ENCODE measurements around the gene E2F1. TPM values are rescaled to one million over a fixed set of nuclear protein-coding genes. Genes with fewer than 3 reads are reported as not detected.

The E2F1 gene
- total RNA-seq, 2 donors from 2014 or later, result 26.9 to 33.7 TPM

DNA sequence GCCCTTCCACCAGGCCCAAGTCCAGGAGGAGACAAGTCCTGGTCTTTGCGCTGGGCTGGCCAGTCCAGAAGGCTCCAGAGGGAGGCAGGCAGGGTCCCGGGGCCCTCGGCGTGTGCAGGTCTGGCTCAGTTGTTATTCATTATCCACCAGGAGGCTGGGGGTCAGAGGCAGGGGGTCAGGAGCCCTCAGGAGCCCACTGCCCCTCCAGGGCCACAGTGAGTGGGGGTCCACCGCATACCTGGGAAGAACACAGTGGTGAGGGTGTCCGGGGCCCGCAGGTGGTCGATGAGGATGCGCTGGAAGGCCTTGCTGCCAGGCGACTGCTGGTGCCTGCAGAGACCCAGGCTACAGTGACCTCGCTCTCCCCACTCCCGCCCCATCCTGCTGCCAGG lies 28.5 kb downstream of the E2F1 start:
- H3K4me1 ChIP-seq (ENCODE audit: control insufficient read depth, insufficient read depth, low read length), result peaks cover 3% of the 10 kb centered on the region
- peaks cover 6% of the 10 kb centered on the region for H3K36me3 ChIP-seq (ENCODE audit: control insufficient read depth, insufficient read depth, low read length)
- WGBS, 2 experiments (ENCODE audit: insufficient coverage in 1 of 2, insufficient read length in 1 of 2), result 93 to 100% methylated on average over 3 to 12 of the region's 12 CpGs
- no peak overlapping the region for H3K27ac Mint-ChIP-seq
- H3K27me3 ChIP-seq (ENCODE audit: control insufficient read depth, insufficient read depth, low read length, poor library complexity, severe bottlenecking), result no peaks in the 10 kb centered on the region
- H3K4me3 ChIP-seq (ENCODE audit: low read length), result no peak overlapping the region
- peaks cover 16% of the 10 kb centered on the region for H3K4me1 Mint-ChIP-seq
- TF ChIP-seq, protein P1, sequence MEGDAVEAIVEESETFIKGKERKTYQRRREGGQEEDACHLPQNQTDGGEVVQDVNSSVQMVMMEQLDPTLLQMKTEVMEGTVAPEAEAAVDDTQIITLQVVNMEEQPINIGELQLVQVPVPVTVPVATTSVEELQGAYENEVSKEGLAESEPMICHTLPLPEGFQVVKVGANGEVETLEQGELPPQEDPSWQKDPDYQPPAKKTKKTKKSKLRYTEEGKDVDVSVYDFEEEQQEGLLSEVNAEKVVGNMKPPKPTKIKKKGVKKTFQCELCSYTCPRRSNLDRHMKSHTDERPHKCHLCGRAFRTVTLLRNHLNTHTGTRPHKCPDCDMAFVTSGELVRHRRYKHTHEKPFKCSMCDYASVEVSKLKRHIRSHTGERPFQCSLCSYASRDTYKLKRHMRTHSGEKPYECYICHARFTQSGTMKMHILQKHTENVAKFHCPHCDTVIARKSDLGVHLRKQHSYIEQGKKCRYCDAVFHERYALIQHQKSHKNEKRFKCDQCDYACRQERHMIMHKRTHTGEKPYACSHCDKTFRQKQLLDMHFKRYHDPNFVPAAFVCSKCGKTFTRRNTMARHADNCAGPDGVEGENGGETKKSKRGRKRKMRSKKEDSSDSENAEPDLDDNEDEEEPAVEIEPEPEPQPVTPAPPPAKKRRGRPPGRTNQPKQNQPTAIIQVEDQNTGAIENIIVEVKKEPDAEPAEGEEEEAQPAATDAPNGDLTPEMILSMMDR (conservative IDR thresholded peaks at IDR 0.05), result no peak
- peaks cover 14% of the 10 kb centered on the region for H3K36me3 Mint-ChIP-seq (ENCODE audit: low read depth)
- no peaks in the 10 kb centered on the region for H3K27me3 Mint-ChIP-seq (ENCODE audit: insufficient read depth)
- DNase-seq, result no peak
- H3K4me3 Mint-ChIP-seq, result no peak overlapping the region
- H3K27ac ChIP-seq (ENCODE audit: low read depth, low read length), result no peak overlapping the region
- H3K9me3 Mint-ChIP-seq, result no peaks in the 10 kb centered on the region
- no peaks in the 10 kb centered on the region for H3K9me3 ChIP-seq (ENCODE audit: control insufficient read depth, low read length)
- H3K9ac ChIP-seq (ENCODE audit: extremely low read depth, low read length, poor library complexity, severe bottlenecking), result no peak overlapping the region

DNA sequence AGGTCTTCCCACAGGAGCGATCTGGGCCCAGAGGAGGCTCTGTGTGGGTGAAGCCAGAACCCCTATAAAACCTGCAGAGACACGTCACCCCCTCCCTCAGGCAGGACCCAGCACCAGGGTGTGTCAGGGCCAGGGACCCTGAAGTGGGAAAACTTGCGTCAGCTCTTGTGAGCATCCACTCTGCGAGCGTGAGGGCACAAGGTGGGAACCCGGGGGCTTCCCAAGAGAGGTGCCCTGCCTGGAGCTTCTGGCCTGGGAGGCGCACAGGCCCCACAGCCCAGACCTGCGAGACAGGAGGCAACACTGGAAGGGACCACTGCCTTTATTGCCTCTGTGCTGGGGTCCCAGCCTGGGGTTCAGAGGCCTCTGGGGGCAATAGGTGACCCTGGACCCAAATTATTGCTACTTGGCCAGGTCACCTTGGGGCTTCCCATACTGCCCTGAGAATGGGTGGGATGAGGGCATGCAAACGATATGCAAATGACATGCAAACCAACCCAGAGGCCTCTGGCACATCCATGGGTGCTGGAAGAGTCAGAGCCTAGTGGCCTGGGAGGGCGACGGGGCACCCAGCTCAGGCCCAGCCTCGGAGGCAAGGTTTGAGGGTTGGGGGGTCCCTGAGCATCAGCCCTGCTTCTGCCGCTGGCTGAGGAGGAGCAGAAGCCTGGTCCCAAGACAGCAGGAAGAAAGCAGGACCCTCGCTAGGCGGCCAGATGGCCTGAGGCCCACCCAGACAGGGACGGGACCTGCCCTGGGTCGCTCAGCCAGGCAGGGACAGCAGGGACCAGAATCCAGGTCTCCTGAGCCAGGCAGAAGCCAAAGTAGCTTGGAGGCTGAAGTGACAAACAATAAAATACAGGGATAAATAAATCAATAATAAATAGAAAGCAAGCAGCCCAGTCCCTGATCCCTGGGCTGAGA lies 29.1 kb downstream of the E2F1 start:
- Histone ChIP-seq H3K27ac (ENCODE audit: low read depth, low read length) (no peak overlapping the region), H3K4me3 (ENCODE audit: low read length) (no peak overlapping the region), H3K9me3 (ENCODE audit: control insufficient read depth, low read length) (no peaks in the 10 kb centered on the region), H3K27me3 (ENCODE audit: control insufficient read depth, insufficient read depth, low read length, poor library complexity, severe bottlenecking) (no peaks in the 10 kb centered on the region), H3K9ac (ENCODE audit: extremely low read depth, low read length, poor library complexity, severe bottlenecking) (no peak overlapping the region), H3K4me1 (ENCODE audit: control insufficient read depth, insufficient read depth, low read length) (peaks cover 3% of the 10 kb centered on the region), H3K36me3 (ENCODE audit: control insufficient read depth, insufficient read depth, low read length) (peaks cover 6% of the 10 kb centered on the region)
- H3K27me3 Mint-ChIP-seq (ENCODE audit: insufficient read depth), result no peaks in the 10 kb centered on the region
- no peak for DNase-seq
- no peaks in the 10 kb centered on the region for H3K9me3 Mint-ChIP-seq
- peaks cover 14% of the 10 kb centered on the region for H3K4me1 Mint-ChIP-seq
- H3K36me3 Mint-ChIP-seq (ENCODE audit: low read depth), result peaks cover 14% of the 10 kb centered on the region
- TF ChIP-seq, protein P1 (conservative IDR thresholded peaks at IDR 0.05), result no peak
- H3K27ac Mint-ChIP-seq, result no peak overlapping the region
- WGBS, 2 experiments (ENCODE audit: insufficient coverage in 1 of 2, insufficient read length in 1 of 2), result 90 to 98% methylated on average over 7 to 17 of the region's 17 CpGs
- no peak overlapping the region for H3K4me3 Mint-ChIP-seq

DNA sequence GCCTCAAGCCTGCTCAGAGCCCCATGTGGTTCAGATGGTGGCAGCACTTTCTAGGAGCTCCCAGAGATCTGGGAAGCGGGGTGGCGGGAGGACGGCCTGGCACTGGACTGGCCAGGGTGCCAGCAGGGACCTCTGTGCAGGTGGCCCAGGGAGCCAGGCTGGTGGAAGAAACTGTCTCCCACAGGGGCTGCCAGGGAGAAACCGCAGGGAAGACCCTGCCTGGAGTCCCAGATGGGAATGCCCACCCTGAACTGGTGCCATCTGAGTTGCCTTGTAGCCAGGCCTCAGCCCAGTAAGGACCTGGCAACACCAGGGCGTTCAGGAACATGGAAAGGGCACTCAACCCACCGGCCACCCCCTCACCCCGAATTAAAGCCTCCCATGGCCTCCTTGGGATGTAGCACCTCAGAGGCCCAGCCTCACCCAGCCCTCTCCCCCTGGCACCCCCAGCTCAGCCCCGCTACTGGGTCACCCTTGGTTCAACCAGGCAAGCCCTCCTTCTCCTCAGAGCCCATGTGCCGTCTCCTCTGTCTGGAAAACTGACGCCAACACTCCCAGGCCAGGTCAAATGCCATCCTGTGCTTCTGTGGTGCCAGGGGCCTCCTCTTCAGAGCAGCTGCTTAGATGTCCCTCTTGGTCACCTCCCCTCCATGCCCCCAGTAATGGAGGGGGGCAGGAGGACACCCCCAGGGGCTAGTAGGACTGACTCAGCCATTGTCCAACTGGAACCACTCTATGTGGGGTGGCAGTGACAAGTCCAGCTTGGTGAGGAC lies 30.0 kb downstream of the E2F1 start:
- Mint-ChIP-seq H3K36me3 (ENCODE audit: low read depth) (peaks cover 14% of the 10 kb centered on the region), H3K27me3 (ENCODE audit: insufficient read depth) (no peaks in the 10 kb centered on the region), H3K27ac (peak overlapping the region; percentile 13)

More for the DNA sequence above, 30.0 kb downstream of the E2F1 start:
- Mint-ChIP-seq H3K4me3 (no peak overlapping the region), H3K9me3 (no peaks in the 10 kb centered on the region), H3K4me1 (peaks cover 14% of the 10 kb centered on the region)
- 93 to 94% methylated on average over 8 to 10 of the region's 10 CpGs for WGBS, 2 experiments (ENCODE audit: insufficient coverage in 1 of 2, insufficient read length in 1 of 2)
- Histone ChIP-seq H3K4me3 (ENCODE audit: low read length) (no peak overlapping the region), H3K36me3 (ENCODE audit: control insufficient read depth, insufficient read depth, low read length) (peaks cover 6% of the 10 kb centered on the region), H3K9me3 (ENCODE audit: control insufficient read depth, low read length) (no peaks in the 10 kb centered on the region), H3K4me1 (ENCODE audit: control insufficient read depth, insufficient read depth, low read length) (peaks cover 3% of the 10 kb centered on the region), H3K9ac (ENCODE audit: extremely low read depth, low read length, poor library complexity, severe bottlenecking) (no peak overlapping the region), H3K27me3 (ENCODE audit: control insufficient read depth, insufficient read depth, low read length, poor library complexity, severe bottlenecking) (no peaks in the 10 kb centered on the region), H3K27ac (ENCODE audit: low read depth, low read length) (no peak overlapping the region)
- TF ChIP-seq, protein P1 (conservative IDR thresholded peaks at IDR 0.05), result no peak
- DNase-seq, result peak; percentile 28
